ENCODE measurements around the gene POU2AF3.

DNA sequence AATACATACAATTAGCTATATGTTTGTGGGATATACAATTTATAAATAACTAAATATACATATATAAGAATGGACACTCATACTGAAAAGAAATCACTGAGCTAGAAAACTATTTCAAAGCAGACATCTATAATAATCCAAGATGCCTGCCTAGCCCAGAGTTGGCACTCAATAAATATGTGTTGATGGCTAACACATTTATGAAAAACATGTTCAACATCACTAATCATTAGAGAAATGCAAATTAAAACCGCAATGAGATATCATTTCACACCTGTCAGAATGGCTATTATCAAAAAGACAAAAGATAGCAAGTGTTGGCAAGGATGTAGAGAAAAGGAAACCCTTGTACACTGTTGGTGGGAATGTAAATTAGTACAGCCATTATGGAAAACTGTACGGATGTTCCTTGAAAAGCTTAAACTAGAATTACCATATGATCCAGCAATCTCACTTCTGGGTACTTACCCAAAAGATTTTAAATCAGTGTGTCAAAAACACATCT is 50.9 kb downstream of the POU2AF3 start:
- TF ChIP-seq EZH2 (IDR thresholded peaks at IDR 0.05) (no peak), FOXP2 (optimal IDR thresholded peaks at IDR 0.05; ENCODE audit: control extremely low read depth, extremely low read length, insufficient read depth) (no peak)

Measured in SK-N-MC (cell line).